ENCODE data around the gene LAMB4. TPM values are rescaled to one million over a fixed set of nuclear protein-coding genes. Genes with fewer than 3 reads are reported as not detected.

LAMB4 gene
- total and polyA plus RNA-seq, 2 experiments from 2014 or later = not detected

DNA sequence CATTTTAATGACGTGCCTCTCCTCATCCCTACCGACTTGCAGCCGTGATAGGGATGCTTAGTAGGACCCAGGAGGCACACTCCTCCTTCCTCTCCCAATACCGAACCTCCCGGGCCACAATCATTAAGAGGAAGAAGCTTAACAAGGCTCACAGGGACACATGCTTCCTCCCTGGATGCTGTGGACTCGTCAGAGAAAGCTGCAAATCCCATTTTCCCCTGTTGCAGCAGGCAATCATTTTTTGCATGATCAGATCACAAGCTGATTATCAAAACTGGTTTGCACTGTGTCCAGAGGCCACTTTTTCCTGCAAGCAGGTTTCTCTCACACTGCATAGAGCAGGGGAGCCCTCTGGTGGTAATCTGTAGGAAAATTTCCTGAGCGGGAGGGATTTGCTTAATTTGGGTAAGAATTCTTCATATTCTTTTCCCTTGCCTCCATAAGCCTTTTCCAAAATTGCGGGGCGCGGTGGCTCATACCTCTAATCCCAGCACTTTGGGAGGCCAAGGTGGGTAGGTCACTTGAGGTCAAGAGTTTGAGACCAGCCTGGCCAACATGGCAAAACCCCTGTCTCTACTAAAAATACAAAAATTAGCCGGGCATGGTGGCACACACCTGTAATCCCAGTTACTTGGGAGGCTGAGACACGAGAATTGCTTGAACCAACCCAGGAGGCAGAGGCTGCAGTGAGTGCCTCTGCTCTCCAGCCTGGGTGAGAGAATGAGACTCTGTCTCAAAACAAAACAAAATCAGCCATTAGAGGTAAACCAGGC is 16.1 kb upstream of the LAMB4 start:
- DNase-seq (ENCODE audit: low spot score) (peak; percentile 91), ATAC-seq (peak; percentile 97)
- Histone ChIP-seq H3K36me3 (ENCODE audit: insufficient read depth) (no peaks in the 10 kb centered on the region), H3F3A (replicated peaks; ENCODE audit: low read depth) (no peaks in the 10 kb centered on the region), H3K4me2 (peak overlapping the region; percentile 78), H3K27me3 (ENCODE audit: insufficient read depth) (no peaks in the 10 kb centered on the region), H2AFZ (peak overlapping the region; percentile 82; the same call in 1 of the 2 replicates), H3K79me2 (replicated peaks; ENCODE audit: insufficient read depth) (no peaks in the 10 kb centered on the region), H3K9me2 (ENCODE audit: insufficient read depth) (no peaks in the 10 kb centered on the region), H3K4me3 (peak overlapping the region; percentile 56), H4K20me1 (replicated peaks; ENCODE audit: insufficient read depth) (no peaks in the 10 kb centered on the region), H3K4me1 (ENCODE audit: insufficient read depth) (peaks cover 6% of the 10 kb centered on the region), H3K27ac (ENCODE audit: low read depth) (no peak overlapping the region)
- Mint-ChIP-seq H3K27ac (no peak overlapping the region), H3K4me3 (no peak overlapping the region), H3K27me3 (ENCODE audit: insufficient read depth, low read depth, poor library complexity) (no peaks in the 10 kb centered on the region), H3K36me3 (ENCODE audit: low read depth) (no peaks in the 10 kb centered on the region), H3K4me1 (peaks cover 4% of the 10 kb centered on the region), H3K9me3 (no peaks in the 10 kb centered on the region)
- TF ChIP-seq, protein P1, sequence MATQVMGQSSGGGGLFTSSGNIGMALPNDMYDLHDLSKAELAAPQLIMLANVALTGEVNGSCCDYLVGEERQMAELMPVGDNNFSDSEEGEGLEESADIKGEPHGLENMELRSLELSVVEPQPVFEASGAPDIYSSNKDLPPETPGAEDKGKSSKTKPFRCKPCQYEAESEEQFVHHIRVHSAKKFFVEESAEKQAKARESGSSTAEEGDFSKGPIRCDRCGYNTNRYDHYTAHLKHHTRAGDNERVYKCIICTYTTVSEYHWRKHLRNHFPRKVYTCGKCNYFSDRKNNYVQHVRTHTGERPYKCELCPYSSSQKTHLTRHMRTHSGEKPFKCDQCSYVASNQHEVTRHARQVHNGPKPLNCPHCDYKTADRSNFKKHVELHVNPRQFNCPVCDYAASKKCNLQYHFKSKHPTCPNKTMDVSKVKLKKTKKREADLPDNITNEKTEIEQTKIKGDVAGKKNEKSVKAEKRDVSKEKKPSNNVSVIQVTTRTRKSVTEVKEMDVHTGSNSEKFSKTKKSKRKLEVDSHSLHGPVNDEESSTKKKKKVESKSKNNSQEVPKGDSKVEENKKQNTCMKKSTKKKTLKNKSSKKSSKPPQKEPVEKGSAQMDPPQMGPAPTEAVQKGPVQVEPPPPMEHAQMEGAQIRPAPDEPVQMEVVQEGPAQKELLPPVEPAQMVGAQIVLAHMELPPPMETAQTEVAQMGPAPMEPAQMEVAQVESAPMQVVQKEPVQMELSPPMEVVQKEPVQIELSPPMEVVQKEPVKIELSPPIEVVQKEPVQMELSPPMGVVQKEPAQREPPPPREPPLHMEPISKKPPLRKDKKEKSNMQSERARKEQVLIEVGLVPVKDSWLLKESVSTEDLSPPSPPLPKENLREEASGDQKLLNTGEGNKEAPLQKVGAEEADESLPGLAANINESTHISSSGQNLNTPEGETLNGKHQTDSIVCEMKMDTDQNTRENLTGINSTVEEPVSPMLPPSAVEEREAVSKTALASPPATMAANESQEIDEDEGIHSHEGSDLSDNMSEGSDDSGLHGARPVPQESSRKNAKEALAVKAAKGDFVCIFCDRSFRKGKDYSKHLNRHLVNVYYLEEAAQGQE (IDR thresholded peaks at IDR 0.05; ENCODE audit: unreplicated experiment) = no peak
- TF ChIP-seq, protein P2, sequence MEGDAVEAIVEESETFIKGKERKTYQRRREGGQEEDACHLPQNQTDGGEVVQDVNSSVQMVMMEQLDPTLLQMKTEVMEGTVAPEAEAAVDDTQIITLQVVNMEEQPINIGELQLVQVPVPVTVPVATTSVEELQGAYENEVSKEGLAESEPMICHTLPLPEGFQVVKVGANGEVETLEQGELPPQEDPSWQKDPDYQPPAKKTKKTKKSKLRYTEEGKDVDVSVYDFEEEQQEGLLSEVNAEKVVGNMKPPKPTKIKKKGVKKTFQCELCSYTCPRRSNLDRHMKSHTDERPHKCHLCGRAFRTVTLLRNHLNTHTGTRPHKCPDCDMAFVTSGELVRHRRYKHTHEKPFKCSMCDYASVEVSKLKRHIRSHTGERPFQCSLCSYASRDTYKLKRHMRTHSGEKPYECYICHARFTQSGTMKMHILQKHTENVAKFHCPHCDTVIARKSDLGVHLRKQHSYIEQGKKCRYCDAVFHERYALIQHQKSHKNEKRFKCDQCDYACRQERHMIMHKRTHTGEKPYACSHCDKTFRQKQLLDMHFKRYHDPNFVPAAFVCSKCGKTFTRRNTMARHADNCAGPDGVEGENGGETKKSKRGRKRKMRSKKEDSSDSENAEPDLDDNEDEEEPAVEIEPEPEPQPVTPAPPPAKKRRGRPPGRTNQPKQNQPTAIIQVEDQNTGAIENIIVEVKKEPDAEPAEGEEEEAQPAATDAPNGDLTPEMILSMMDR (conservative IDR thresholded peaks at IDR 0.05; ENCODE audit: low read depth in 2 of 2) = peak; percentile 88 to 97
- no peak for TF ChIP-seq ZNF114 (CRISPR knock-in tag; IDR thresholded peaks at IDR 0.05)

DNA sequence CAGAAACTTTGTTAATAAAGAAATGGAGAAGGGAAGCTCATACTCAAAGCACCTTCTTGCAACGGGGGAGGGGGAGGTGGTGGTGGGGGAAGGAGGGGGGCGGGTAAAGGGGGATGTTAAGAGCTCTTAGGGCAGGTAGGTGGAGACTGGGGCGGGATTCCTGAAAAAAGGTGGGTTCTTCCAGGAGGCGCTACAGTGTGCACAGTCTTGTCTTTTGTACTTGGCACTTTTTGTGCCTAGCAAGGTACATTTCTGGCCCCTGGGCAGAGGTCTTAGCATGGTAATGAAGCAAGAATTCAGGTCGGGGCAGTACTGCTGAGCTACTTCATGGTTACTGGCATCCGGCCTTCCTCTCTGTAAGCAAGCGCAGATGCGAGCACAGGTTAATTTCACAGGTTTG is 15.2 kb upstream of the LAMB4 start:
- peak; percentile 55 for DNase-seq (ENCODE audit: low spot score)
- Histone ChIP-seq H3K4me1 (ENCODE audit: insufficient read depth) (peaks cover 6% of the 10 kb centered on the region), H2AFZ (peak overlapping the region; percentile 96), H3K27ac (ENCODE audit: low read depth) (no peak overlapping the region), H3K4me3 (peak overlapping the region; percentile 56), H3K36me3 (ENCODE audit: insufficient read depth) (no peaks in the 10 kb centered on the region), H3K4me2 (peak overlapping the region; percentile 78), H3F3A (replicated peaks; ENCODE audit: low read depth) (no peaks in the 10 kb centered on the region), H4K20me1 (replicated peaks; ENCODE audit: insufficient read depth) (no peaks in the 10 kb centered on the region), H3K79me2 (replicated peaks; ENCODE audit: insufficient read depth) (no peaks in the 10 kb centered on the region), H3K27me3 (ENCODE audit: insufficient read depth) (no peaks in the 10 kb centered on the region), H3K9me2 (ENCODE audit: insufficient read depth) (no peaks in the 10 kb centered on the region)
- no peaks in the 10 kb centered on the region for H3K9me3 Mint-ChIP-seq
- peaks cover 4% of the 10 kb centered on the region for H3K4me1 Mint-ChIP-seq
- H3K4me3 Mint-ChIP-seq = no peak overlapping the region
- no peaks in the 10 kb centered on the region for H3K27me3 Mint-ChIP-seq (ENCODE audit: insufficient read depth, low read depth, poor library complexity)
- H3K36me3 Mint-ChIP-seq (ENCODE audit: low read depth) = no peaks in the 10 kb centered on the region
- no peak overlapping the region for H3K27ac Mint-ChIP-seq
- ATAC-seq = peak; percentile 65
- TF ChIP-seq, protein P3, sequence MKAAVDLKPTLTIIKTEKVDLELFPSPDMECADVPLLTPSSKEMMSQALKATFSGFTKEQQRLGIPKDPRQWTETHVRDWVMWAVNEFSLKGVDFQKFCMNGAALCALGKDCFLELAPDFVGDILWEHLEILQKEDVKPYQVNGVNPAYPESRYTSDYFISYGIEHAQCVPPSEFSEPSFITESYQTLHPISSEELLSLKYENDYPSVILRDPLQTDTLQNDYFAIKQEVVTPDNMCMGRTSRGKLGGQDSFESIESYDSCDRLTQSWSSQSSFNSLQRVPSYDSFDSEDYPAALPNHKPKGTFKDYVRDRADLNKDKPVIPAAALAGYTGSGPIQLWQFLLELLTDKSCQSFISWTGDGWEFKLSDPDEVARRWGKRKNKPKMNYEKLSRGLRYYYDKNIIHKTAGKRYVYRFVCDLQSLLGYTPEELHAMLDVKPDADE (IDR thresholded peaks at IDR 0.05) = no peak
- TF ChIP-seq EZH2phosphoT487 (IDR thresholded peaks at IDR 0.05; ENCODE audit: unreplicated experiment) (no peak), CREB1 (CRISPR knock-in tag; IDR thresholded peaks at IDR 0.05; ENCODE audit: low read depth) (no peak), ZNF331 (CRISPR knock-in tag; IDR thresholded peaks at IDR 0.05; ENCODE audit: low read depth) (no peak)
- TF ChIP-seq, protein P2 (conservative IDR thresholded peaks at IDR 0.05; ENCODE audit: low read depth in 2 of 2) = no peak

All from GM23338 (cell line).